Measurements from ENCODE around the gene WDFY1.
A peak's percentile ranks its signal among the peaks of the same experiment; 100 is the strongest.
"Not testable (repeated sequence)": the region's sequence is repeated elsewhere in the genome, so short reads cannot be mapped to it uniquely, and the experiment has no call there.

The WDFY1 gene

DNA sequence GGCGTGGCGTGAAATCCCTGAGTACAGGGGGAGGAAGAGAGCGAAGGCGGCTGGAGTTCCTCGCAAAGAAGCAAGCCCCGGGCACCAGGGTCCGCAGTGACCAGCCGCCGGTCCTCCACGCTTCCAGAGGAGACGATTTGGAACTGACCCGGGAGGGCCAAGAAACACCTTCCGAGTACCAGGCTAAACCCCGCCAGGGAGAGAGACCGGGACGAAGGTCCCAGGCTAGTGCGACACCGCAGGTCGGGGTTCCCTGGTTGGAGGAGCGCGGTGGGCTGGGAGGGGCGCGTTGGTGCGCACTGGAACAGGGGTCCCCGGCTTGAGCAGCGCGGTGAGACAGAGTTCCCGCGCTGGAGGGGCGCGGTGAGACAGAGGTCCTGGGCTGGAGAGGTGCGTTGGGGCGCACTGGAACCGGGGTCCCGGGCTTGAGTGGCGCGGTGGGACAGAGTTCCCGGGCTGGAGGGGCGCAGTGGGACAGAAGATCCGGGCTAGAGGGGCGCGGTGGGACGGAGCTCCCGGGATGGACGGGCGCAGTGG, 901 bp downstream of the WDFY1 start:
- H3K27ac Mint-ChIP-seq = peak overlapping the region; percentile 94
- peak in 1 of 2 donors; percentile 62 for DNase-seq (ENCODE audit: low spot score in 2 of 2)
- peaks cover 31% of the 10 kb centered on the region for H3K36me3 Mint-ChIP-seq
- H3K4me3 Mint-ChIP-seq = peak overlapping the region; percentile 88
- H3K9me3 Mint-ChIP-seq = peaks cover 2% of the 10 kb centered on the region
- H3K4me1 Mint-ChIP-seq = peaks cover 62% of the 10 kb centered on the region
- no peak for ATAC-seq

DNA sequence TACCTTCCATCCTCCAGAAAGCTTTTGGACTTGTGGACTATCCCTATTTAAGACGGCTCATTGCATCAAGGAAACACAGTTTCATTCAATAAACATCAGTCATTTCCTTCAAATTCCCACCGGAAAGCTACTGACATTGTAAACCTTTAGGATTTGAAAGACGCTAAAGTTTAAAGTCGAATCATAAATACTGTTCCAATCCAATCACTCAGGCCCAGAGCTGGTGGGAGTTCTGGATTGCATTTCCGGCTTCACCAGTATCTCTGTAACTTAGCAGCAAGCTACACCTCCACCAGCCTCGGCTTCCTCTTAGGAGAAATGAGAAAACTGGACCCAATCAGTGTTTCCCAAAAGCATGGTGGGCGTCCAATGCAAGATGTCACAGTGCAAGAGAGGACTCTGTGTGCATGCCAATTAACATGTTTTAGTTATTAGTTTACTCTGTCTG, 1.6 kb downstream of the WDFY1 start:
- Mint-ChIP-seq H3K27ac (peak overlapping the region; percentile 94), H3K9me3 (peaks cover 2% of the 10 kb centered on the region), H3K4me1 (peaks cover 63% of the 10 kb centered on the region), H3K36me3 (peaks cover 33% of the 10 kb centered on the region), H3K4me3 (peak overlapping the region; percentile 88)
- no peak for ATAC-seq
- DNase-seq (ENCODE audit: low spot score in 2 of 2) = no peak

DNA sequence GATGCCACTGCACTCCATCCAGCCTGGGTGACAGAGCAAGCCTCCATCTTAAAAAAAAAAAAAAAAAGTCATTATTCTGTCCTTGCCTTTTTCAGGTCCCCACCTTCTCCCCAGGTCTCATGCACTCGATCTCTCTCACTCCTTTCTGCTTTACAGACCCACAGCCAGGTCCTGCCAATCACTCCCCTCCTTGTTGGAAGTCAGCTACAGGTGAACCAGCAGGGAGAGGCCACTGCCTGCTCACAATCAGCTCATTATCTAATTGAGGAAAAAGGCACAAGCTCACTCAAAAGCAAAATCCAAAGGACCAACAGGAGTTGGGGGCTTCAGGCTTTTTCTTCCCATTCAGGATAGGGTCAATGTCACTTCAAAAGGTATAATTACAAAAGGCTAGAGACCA, 2.0 kb downstream of the WDFY1 start:
- H3K9me3 Mint-ChIP-seq = peaks cover 2% of the 10 kb centered on the region
- no peak for DNase-seq (ENCODE audit: low spot score in 2 of 2)
- peaks cover 33% of the 10 kb centered on the region for H3K36me3 Mint-ChIP-seq
- H3K27ac Mint-ChIP-seq = no peak overlapping the region
- peaks cover 61% of the 10 kb centered on the region for H3K4me1 Mint-ChIP-seq
- peak overlapping the region; percentile 88 for H3K4me3 Mint-ChIP-seq
- no peak for ATAC-seq

DNA sequence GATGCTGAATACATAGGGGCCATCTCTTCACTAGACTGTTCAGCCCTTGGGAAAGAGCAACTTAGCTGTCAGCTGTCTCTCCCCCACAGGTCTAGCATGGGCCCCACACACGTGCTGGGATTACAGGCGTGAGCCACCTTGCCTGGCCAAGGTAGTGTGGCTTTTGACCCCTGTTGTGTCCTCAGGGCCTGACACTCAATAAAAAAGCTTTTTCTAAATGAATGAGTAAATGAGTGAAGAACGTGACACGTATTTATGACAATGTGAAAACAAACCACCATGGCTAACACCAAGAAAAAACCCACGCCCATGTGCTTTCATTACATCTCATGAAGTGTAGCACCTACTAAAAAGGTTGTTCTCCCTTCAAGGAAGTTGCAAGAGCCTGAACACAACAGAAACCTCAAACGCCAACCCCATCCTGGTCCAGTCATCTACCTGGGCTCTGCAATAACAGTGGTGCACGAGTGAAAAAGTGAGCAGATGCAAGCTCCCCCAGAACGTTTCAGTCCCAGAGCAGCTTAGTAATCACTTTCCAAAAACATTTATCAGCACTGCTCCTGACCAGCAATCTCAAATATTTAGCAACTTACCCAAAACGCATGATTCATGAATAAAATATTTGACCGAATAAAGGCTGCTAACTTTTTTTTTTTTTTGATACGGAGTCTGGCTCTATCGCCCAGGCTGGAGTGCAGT, 3.4 kb downstream of the WDFY1 start:
- DNase-seq (ENCODE audit: low spot score in 2 of 2) (peak; percentile 40 to 89), ATAC-seq (peak; percentile 94)
- Mint-ChIP-seq H3K27ac (peak overlapping the region; percentile 91), H3K4me1 (peaks cover 60% of the 10 kb centered on the region), H3K4me3 (peak overlapping the region; percentile 61), H3K36me3 (peaks cover 33% of the 10 kb centered on the region), H3K9me3 (peaks cover 2% of the 10 kb centered on the region)

DNA sequence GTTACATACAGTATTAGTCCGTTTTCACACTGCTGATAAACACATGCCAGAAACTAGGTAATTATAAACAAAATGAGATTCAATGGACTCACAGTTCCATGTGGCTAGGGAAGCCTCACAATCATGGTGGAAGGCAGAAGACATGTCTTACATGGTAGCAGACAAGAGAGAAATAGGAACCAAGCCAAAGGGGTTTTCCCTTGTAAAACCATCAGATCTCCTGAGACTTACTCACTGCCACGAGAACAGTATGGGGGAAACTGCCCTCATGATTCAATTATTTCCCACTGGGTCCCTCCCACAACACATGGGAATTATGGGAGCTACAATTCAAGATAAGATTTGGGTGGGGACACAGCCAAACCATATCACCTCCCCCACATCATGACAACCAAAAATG, 5.7 kb downstream of the WDFY1 start:
- Mint-ChIP-seq H3K4me1 (peaks cover 67% of the 10 kb centered on the region), H3K36me3 (peaks cover 33% of the 10 kb centered on the region), H3K27ac (peak overlapping the region; percentile 50)
- not testable (repeated sequence) for ATAC-seq; H3K4me3 Mint-ChIP-seq; H3K9me3 Mint-ChIP-seq; DNase-seq (ENCODE audit: low spot score in 2 of 2)

DNA sequence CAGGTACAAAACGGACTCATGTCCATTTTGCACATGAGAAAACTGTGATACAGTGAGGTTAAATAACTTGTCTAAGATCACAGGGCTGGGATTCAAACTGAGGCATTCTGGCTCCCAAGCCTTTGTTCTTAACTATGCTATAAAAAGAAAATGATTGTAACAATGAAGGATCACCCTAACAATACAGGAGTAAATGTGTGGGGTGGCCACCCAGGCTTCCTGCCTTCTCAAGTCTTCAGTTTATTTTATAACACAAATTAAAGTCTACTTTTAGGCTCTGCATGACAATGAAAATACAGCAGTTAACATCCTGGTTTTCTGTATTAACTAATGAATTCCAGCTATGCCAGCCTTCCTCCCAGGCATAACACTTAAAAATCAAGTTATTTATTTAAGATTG, 7.6 kb downstream of the WDFY1 start:
- Mint-ChIP-seq H3K9me3 (peaks cover 2% of the 10 kb centered on the region), H3K36me3 (peaks cover 24% of the 10 kb centered on the region), H3K27ac (no peak overlapping the region), H3K4me3 (no peak overlapping the region), H3K4me1 (peaks cover 64% of the 10 kb centered on the region)
- no peak for ATAC-seq
- DNase-seq (ENCODE audit: low spot score in 2 of 2) = no peak

DNA sequence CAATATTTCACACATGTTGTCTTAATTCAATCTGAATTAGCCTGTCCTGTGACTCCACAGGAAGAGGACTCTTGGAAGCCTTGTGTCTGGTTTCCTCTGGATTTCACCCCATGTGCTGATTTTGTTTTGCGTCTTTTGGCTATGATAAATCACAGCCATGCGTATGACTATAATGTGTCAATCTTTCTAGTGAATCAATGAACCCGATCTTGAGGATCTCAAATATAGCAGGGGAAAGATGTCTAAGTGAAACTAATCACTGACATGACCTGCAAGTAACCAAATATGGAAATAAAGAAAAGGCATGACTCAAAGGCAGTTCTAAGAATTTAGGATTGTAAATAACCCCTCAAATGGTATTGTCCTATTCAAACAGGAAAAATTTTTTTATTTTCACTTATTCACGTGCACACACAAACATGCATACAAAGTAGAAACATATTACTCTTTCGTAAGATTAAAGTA, 8.2 kb downstream of the WDFY1 start:
- H3K27ac Mint-ChIP-seq = no peak overlapping the region
- peak; percentile 52 for ATAC-seq
- peaks cover 21% of the 10 kb centered on the region for H3K36me3 Mint-ChIP-seq
- H3K4me3 Mint-ChIP-seq = no peak overlapping the region
- H3K4me1 Mint-ChIP-seq = peaks cover 61% of the 10 kb centered on the region
- no peak for DNase-seq (ENCODE audit: low spot score in 2 of 2)
- H3K9me3 Mint-ChIP-seq = peaks cover 2% of the 10 kb centered on the region

DNA sequence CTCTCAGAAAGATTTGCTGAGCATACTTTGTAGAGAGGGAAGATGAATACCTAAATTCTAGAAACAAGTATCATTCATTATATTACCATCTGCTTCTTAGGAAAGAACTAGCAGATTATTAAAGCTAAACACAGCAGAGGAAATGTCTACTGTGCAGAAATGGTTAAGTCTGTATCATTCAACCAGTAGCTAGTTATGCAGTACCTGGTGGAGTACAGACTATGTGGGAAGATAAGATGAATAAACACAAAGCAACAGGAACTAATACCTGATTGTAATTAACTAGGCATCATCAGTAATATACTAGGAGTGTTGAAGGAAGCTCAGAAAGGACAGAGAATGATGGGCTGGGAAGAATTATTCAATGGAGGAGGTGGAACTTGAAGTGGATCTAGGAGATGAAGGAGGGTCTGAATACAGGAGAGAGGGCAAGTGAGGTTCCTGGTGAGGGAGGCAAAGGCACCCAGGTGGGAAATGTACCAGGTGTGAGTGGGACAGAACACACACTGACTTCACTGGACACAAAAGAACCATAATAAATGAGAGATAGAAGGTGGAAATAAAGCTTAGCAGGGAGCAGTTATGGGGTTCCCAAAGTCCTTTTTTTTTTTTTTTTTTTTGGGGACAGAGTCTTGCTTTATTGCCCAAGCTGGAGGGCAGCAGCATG, 9.5 kb downstream of the WDFY1 start:
- Mint-ChIP-seq H3K9me3 (no peaks in the 10 kb centered on the region), H3K4me1 (peaks cover 54% of the 10 kb centered on the region), H3K27ac (peak overlapping the region; percentile 1), H3K36me3 (peaks cover 8% of the 10 kb centered on the region), H3K4me3 (no peak overlapping the region)
- ATAC-seq (no peak), DNase-seq (ENCODE audit: low spot score in 2 of 2) (no peak)

DNA sequence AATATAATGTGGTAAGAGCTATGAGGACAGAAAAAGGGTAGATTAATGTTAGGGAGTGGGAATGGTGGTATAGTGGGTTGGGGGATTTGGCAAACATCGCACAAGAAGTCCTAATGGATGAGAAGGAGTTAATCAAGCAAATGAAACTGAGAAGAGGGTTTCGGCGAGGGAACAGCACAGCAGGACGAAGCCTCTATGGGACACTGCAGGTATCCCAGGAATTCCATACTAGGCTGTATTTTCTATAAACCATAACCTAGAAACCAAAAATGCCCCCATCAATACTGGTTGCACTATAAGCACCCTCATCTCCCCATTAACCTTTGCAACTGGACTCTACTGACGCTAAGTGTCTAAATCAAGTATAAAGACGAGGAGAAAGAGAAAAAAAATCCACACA, 10.3 kb downstream of the WDFY1 start:
- H3K4me3 Mint-ChIP-seq = no peak overlapping the region
- ATAC-seq (no peak), DNase-seq (ENCODE audit: low spot score in 2 of 2) (no peak)
- peaks cover 61% of the 10 kb centered on the region for H3K4me1 Mint-ChIP-seq
- H3K36me3 Mint-ChIP-seq = peaks cover 8% of the 10 kb centered on the region
- H3K9me3 Mint-ChIP-seq = no peaks in the 10 kb centered on the region
- H3K27ac Mint-ChIP-seq = no peak overlapping the region

DNA sequence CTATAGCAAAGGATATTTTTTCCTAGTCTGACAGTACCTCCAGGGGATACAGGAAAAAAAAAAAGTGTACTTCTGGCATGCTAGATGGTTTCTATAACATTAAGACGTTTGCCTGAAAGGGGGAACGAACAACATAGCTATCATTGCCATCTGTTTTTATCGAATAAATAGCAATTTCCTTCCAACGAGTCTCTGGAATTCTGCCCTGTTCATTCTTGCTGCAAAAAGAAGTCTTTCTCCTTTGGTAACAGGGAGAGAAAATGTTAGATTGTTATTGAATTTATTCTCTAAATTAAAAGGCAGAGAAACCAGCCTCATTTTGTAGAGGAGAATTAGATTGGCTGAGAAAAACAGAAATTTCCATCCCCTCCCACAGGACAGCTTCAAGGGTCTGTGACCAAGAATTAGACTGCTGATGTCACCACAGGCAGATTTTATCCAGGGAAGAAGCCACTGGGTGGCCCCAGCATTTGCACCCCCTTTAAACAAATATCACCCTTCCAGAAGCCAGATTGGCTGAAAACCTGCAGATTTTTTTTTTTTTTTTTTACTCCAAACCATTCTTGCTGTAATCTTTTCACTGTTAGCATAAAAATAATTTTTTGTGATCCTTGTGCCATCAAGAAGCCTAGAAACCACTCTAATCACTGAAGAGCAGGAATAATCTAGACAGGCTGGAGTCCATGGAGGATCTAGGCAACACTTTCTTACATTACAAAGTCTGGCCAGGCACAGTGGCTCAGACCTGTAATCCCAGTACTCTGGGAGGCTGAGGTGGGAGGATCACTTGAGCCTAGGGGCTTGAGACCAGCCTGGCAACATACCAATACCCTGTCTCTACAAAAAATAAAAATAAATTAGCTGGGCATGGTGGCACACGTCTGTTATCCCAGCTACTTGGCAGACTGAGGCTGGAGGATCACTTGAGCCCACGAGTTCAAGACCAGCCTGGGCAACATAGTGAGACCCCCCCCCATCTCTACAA, 12.0 kb downstream of the WDFY1 start:
- H3K27ac Mint-ChIP-seq = no peak overlapping the region
- DNase-seq (ENCODE audit: low spot score in 2 of 2) (no peak), ATAC-seq (no peak)

DNA sequence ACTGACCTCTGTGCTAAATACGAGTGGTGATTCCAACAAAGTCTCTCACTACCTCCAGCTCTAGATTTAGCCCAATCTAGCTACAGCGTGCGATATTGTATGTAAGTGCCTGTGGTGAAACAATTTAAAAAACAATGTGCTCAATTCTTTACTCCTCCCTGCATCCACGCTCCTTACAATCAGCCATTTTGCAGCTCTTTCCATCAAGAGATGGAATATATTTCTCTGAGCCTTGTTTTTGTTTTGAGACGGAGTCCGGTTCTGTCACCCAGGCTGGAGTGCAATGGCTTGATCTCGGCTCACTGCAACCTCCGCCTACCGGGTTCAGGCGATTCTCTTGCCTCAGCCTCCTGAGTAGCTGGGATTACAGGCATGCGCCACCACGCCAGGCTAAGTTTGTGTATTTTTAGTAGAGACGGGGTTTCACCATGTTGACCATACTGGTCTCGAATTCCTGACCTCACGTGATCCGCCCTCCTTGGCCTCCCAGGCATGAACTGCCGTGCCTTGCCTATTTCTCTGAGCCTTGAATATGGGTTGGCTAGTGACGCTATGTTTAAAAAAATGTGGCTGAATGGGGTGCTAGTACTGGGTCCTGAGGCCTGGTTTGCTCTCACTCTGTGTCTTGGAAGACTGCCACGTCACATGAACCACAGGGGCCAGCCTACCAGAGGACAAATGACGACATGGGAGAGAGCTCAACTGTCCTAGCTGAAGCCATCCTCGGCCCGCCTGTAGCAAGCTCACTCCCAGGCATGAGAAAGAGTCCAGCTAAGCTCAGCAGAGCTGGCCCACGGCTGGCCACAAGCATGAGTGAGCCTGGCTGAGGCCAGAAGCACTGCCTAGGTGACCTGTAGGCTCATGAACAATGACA, 14.8 kb downstream of the WDFY1 start:
- DNase-seq (ENCODE audit: low spot score in 2 of 2) = no peak
- no peaks in the 10 kb centered on the region for H3K9me3 Mint-ChIP-seq
- peaks cover 49% of the 10 kb centered on the region for H3K4me1 Mint-ChIP-seq
- peak overlapping the region; percentile 22 for H3K4me3 Mint-ChIP-seq
- peaks cover 6% of the 10 kb centered on the region for H3K36me3 Mint-ChIP-seq
- peak; percentile 68 for ATAC-seq
- H3K27ac Mint-ChIP-seq = peak overlapping the region; percentile 71

More for the DNA sequence above, 12.0 kb downstream of the WDFY1 start:
- Mint-ChIP-seq H3K4me1 (peaks cover 64% of the 10 kb centered on the region), H3K36me3 (peaks cover 6% of the 10 kb centered on the region), H3K4me3 (no peak overlapping the region), H3K9me3 (no peaks in the 10 kb centered on the region)

DNA sequence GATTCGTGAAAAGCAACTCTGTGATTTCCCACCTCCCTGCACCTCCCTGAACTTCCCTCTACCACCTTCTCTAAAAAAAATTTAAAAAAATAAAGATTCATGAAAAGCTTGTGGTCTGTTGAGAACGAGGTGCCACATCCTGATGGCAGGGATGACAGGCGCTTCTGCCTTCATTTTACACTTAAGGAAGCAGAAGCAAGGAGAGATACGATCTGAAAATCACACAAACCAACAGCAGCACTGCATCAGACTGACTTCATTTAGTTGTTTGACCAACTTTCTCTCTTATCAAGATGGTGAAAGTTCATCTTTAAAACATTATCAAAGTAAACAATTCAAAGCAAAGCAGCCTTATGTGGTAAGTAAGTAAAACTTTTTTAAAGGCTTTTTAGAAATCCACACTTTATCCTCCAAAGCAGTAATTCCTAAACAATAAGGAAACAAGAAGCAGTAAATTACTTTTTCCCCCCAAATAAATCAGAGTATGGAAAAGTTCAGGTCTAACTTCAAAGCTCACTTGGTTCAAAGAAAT, 15.5 kb downstream of the WDFY1 start:
- H3K4me1 Mint-ChIP-seq = peaks cover 44% of the 10 kb centered on the region
- H3K4me3 Mint-ChIP-seq = peak overlapping the region; percentile 22

DNA sequence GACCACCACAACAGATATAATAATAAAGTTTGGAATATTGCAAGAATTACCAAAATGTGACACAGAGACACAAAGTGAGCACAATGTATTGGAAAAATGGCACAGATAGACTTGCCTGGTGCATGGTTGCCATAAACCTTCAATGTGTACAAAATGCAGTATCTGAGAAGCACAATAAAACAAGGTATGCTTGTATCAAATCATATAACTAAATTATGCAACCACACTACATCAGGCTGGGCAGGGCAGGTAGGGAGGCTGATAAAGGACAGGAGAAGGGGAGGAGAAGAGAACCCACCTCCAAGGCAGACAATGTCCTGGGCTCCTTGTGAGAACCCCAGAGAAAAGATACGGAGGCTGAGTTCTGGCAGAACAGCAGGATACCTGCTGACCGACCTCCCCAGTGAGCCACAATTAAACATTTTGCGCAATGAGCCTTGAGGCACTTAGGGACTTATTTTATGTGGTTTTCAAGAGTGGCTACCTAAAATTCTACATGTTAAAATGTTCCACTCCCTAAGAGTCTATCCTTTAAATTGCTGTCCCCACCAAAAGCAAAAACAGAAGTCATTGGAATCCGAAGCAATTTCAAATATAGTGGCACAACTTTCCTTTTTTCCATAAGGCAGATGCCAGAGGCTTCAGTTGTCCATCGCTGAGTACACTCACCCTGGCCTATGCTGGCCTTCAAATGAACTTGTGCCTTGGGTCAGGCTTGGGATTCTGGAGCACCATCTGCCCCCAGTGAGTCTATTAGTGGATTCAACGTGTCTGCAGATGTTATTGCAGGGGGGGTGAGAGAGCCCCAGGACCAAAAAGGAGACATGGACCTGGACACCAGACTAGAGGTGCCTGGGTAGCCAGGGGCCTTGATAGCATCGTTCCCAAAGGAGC, 16.8 kb downstream of the WDFY1 start:
- peaks cover 35% of the 10 kb centered on the region for H3K4me1 Mint-ChIP-seq
- no peak for DNase-seq (ENCODE audit: low spot score in 2 of 2)
- no peak for ATAC-seq
- no peak overlapping the region for H3K27ac Mint-ChIP-seq
- no peak overlapping the region for H3K4me3 Mint-ChIP-seq
- H3K9me3 Mint-ChIP-seq = no peaks in the 10 kb centered on the region
- H3K36me3 Mint-ChIP-seq = peaks cover 6% of the 10 kb centered on the region

More for the DNA sequence above, 15.5 kb downstream of the WDFY1 start:
- Mint-ChIP-seq H3K36me3 (peaks cover 6% of the 10 kb centered on the region), H3K9me3 (no peaks in the 10 kb centered on the region), H3K27ac (peak overlapping the region; percentile 71)
- DNase-seq (ENCODE audit: low spot score in 2 of 2) (no peak), ATAC-seq (peak; percentile 80)
